Activated CD4-positive, CD25-positive, alpha-beta regulatory T cell (primary cell): ENCODE results near the gene DNAH8.

Experiments used
- DNase-seq, 4 experiments: peaks; one replicate each; lab custom pipeline; 2025; lab: John Stamatoyannopoulos, UW

Gene DNAH8

GRCh38 chr6:38797391-38797790, 82.3 kb downstream of the DNAH8 start:
- DNase-seq: no peak

GRCh38 chr6:38799529-38800184, 84.5 kb downstream of the DNAH8 start:
- DNase-seq: no peak

- DNase-seq: no peak
Observed at GRCh38 chr6:38801305-38801704, 86.2 kb downstream of the DNAH8 start.

- DNase-seq: no peak
Observed at GRCh38 chr6:38802497-38802896, 87.4 kb downstream of the DNAH8 start.

GRCh38 chr6:38803129-38803528, 88.0 kb downstream of the DNAH8 start:
- no peak for DNase-seq

- no peak for DNase-seq
Observed at GRCh38 chr6:38804358-38804757, 89.2 kb downstream of the DNAH8 start.

GRCh38 chr6:38805127-38805655, 90.1 kb downstream of the DNAH8 start:
- DNase-seq: no peak

- DNase-seq: no peak
Observed at GRCh38 chr6:38805692-38806091, 90.6 kb downstream of the DNAH8 start.

GRCh38 chr6:38806271-38806670, 91.2 kb downstream of the DNAH8 start:
- DNase-seq: no peak

- DNase-seq: no peak
Observed at GRCh38 chr6:38806833-38807232, 91.7 kb downstream of the DNAH8 start.

GRCh38 chr6:38808039-38808438, 92.9 kb downstream of the DNAH8 start:
- no peak for DNase-seq

GRCh38 chr6:38813041-38813823, 98.1 kb downstream of the DNAH8 start:
- no peak for DNase-seq

- DNase-seq: no peak
Observed at GRCh38 chr6:38814761-38815160, 99.7 kb downstream of the DNAH8 start.

- no peak for DNase-seq
Observed at GRCh38 chr6:38815250-38815649, 100.1 kb downstream of the DNAH8 start.

GRCh38 chr6:38818691-38819090, 103.6 kb downstream of the DNAH8 start:
- no peak for DNase-seq

GRCh38 chr6:38822963-38823362, 107.9 kb downstream of the DNAH8 start:
- no peak for DNase-seq

GRCh38 chr6:38824243-38824894, 109.3 kb downstream of the DNAH8 start:
- no peak for DNase-seq

- DNase-seq: no peak
Observed at GRCh38 chr6:38827024-38827423, 111.9 kb downstream of the DNAH8 start.

- DNase-seq: no peak
Observed at GRCh38 chr6:38831865-38832264, 116.8 kb downstream of the DNAH8 start.

GRCh38 chr6:38833320-38833719, 118.2 kb downstream of the DNAH8 start:
- no peak for DNase-seq

GRCh38 chr6:38836585-38836984, 121.5 kb downstream of the DNAH8 start:
- DNase-seq: no peak

- no peak for DNase-seq
Observed at GRCh38 chr6:38837101-38837500, 122.0 kb downstream of the DNAH8 start.

GRCh38 chr6:38843798-38844197, 128.7 kb downstream of the DNAH8 start:
- no peak for DNase-seq
